ENCODE measurements around the gene MTA3. TPM values are rescaled to one million over a fixed set of nuclear protein-coding genes. Genes with fewer than 3 reads are reported as not detected.

MTA3 gene
- total and polyA plus RNA-seq, 9 of the 15 experiments (the other 6 are each of a cell fraction or from before 2014, with no cell fraction given) = 12.4 to 39.6 (median 23.5) TPM

DNA sequence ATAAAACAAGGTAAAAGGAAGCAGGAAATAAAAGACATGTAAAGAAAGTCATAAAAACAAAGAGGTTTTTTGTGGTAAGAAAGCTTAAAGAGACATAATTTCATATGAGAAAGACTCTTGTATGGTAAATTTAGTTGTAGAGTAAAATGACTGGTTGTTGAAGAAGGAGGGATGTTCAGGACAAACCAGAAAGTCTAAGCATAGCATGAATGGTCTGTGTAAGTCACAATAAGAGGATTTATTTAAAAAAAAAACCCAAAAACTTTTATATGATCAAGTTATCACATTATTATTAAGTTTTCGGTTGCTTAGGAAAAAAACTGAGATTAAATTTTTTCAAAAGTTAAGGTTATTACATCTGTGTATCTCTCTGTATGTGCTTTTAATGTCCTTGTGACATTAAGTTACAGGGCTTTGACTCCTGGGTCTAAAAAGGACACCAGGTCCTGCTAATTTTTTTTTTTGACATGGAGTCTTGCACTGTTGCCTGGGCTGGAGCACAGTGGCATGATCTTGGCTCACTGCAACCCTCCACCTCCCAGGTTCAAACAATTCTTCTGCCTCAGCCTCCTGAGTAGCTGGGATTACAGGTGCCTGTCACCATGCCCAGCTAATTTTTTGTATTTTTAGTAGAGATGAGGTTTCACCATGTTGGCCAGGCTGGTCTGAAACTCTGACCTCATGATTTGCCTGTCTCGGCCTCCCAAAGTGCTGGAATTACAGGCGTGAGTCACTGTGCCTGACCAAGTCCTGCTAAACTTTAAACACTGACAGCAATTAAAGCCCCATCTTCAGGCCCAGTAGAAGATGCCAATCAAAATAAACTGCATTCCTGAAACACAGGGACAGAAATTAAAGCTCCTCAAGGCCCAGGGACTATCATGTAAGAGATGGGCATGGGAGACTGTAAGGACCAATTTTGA lies 209.7 kb downstream of the MTA3 start:
- Histone ChIP-seq H3K9me1 (ENCODE audit: control insufficient read depth, insufficient read depth, low read length) (no peaks in the 10 kb centered on the region), H3K4me1 (replicated peaks in 1 of 2; ENCODE audit: control insufficient read depth in 2 of 2, insufficient read depth in 2 of 2, low read length in 2 of 2) (no peaks in the 10 kb centered on the region), H3K4me2 (ENCODE audit: insufficient read depth, low read length) (no peak overlapping the region), H3K27ac (ENCODE audit: extremely low read depth, low read depth, low read length) (no peak overlapping the region), H3K27me3 (ENCODE audit: control insufficient read depth in 2 of 2, insufficient read depth in 2 of 2, low read length in 2 of 2) (peaks cover 0 to 3% of the 10 kb centered on the region in 2 experiments; a peak in 2 of 5 replicates), H4K20me1 (replicated peaks; ENCODE audit: control insufficient read depth, insufficient read depth, low read length) (no peaks in the 10 kb centered on the region), H2AFZ (ENCODE audit: low read depth, low read length) (no peak overlapping the region), H3K79me2 (ENCODE audit: control insufficient read depth, insufficient read depth, low read length) (no peaks in the 10 kb centered on the region), H3K4me3 (no peak overlapping the region), H3K36me3 (ENCODE audit: control insufficient read depth, insufficient read depth, low read length) (no peaks in the 10 kb centered on the region), H3K9me3 (replicated peaks; ENCODE audit: control insufficient read depth, insufficient read depth, low read depth, low read length) (no peaks in the 10 kb centered on the region), H3K9ac (ENCODE audit: insufficient read depth in 1 of 2, low read depth in 2 of 2, low read length in 2 of 2) (no peak overlapping the region)
- ChIA-PET POLR2A (no interaction called here), CTCF (ENCODE audit: low intra/inter-chr PET ratio) (no interaction called here)
- no peak for DNase-seq (ENCODE audit: extremely low read depth in 1 of 4, low spot score in 3 of 4)
- no TSS peak for BruUV-seq (replicated peaks)
- in situ Hi-C loops (cut with MboI) (loop anchor here (25.0 kb wide), 1 partner anchor 266 kb away; no protein-coding TSS in a partner anchor), intact Hi-C loops (cut with micrococcal nuclease) (no loop called here)
- WGBS (ENCODE audit: insufficient coverage, low coverage, missing lambda C conversion rate) = 18% methylated on average over 3 of the region's 3 CpGs
- no peak for ATAC-seq
- TF ChIP-seq ZNF217 (CRISPR knock-in tag; IDR thresholded peaks at IDR 0.05) = no peak
- peak; percentile 47 for TF ChIP-seq ZFP36 (IDR thresholded peaks at IDR 0.05; ENCODE audit: low read depth, low read length, partially characterized antibody)
- FAIRE-seq = no peak

- H3K4me3 ChIP-seq = no peak overlapping the region
- ATAC-seq (no peak), FAIRE-seq (no peak), DNase-seq (ENCODE audit: extremely low read depth in 1 of 4, low spot score in 3 of 4) (no peak)
- WGBS (ENCODE audit: insufficient coverage, low coverage, missing lambda C conversion rate) = 0% methylated on average over 1 of the region's 1 CpG
- no peaks in the 10 kb centered on the region for H3K9me3 ChIP-seq (replicated peaks; ENCODE audit: control insufficient read depth, insufficient read depth, low read depth, low read length)
- in situ Hi-C loops (cut with MboI) = loop anchor here (25.0 kb wide), 1 partner anchor 269 kb away; no protein-coding TSS in a partner anchor
- no peak overlapping the region for H3K4me2 ChIP-seq (ENCODE audit: insufficient read depth, low read length)
- H3K4me1 ChIP-seq (replicated peaks in 1 of 2; ENCODE audit: control insufficient read depth in 2 of 2, insufficient read depth in 2 of 2, low read length in 2 of 2) = no peaks in the 10 kb centered on the region
- H3K9me1 ChIP-seq (ENCODE audit: control insufficient read depth, insufficient read depth, low read length) = no peaks in the 10 kb centered on the region
- no TSS peak for BruUV-seq (replicated peaks)
- no peak overlapping the region for H2AFZ ChIP-seq (ENCODE audit: low read depth, low read length)
- intact Hi-C loops (cut with micrococcal nuclease) = no loop called here
- POLR2A ChIA-PET = interaction anchor here (0.7 kb wide), 1 partner anchor 88 kb away, joined by 5 read pairs; no protein-coding TSS in a partner anchor
- CTCF ChIA-PET (ENCODE audit: low intra/inter-chr PET ratio) = no interaction called here
- H3K79me2 ChIP-seq (ENCODE audit: control insufficient read depth, insufficient read depth, low read length) = no peaks in the 10 kb centered on the region
- no peak overlapping the region for H3K9ac ChIP-seq (ENCODE audit: insufficient read depth in 1 of 2, low read depth in 2 of 2, low read length in 2 of 2)
- H3K27me3 ChIP-seq (ENCODE audit: control insufficient read depth in 2 of 2, insufficient read depth in 2 of 2, low read length in 2 of 2) = peaks cover 3 to 17% of the 10 kb centered on the region in 2 experiments; a peak in 4 of 5 replicates
- H3K36me3 ChIP-seq (ENCODE audit: control insufficient read depth, insufficient read depth, low read length) = no peaks in the 10 kb centered on the region
- H3K27ac ChIP-seq (ENCODE audit: extremely low read depth, low read depth, low read length) = no peak overlapping the region
- no peaks in the 10 kb centered on the region for H4K20me1 ChIP-seq (replicated peaks; ENCODE audit: control insufficient read depth, insufficient read depth, low read length)
- TF ChIP-seq STAT5B (CRISPR knock-in tag; IDR thresholded peaks at IDR 0.05) (no peak), FOXK1 (CRISPR knock-in tag; IDR thresholded peaks at IDR 0.05; ENCODE audit: borderline replicate concordance) (no peak), AFF4 (CRISPR knock-in tag; IDR thresholded peaks at IDR 0.05) (no peak), ZNF239 (CRISPR knock-in tag; IDR thresholded peaks at IDR 0.05) (no peak), RBFOX2 (IDR thresholded peaks at IDR 0.05; ENCODE audit: low read depth, low read length) (no peak), BMI1 (IDR thresholded peaks at IDR 0.05; ENCODE audit: low read length) (no peak), NR2C2 (CRISPR knock-in tag; IDR thresholded peaks at IDR 0.05) (no peak), NR2C2 (tag; IDR thresholded peaks at IDR 0.05) (no peak), NCOR1 (IDR thresholded peaks at IDR 0.05) (no peak), PHF8 (IDR thresholded peaks at IDR 0.05; ENCODE audit: borderline replicate concordance, low read length) (no peak)
Measured at GRCh38 chr2:42781181-42781580, 212.7 kb downstream of the MTA3 start.

All from K562 (cell line).